HepG2 (cell line): Measurements from ENCODE around the gene OTOP2. TPM values are rescaled to one million over a fixed set of nuclear protein-coding genes. Genes with fewer than 3 reads are reported as not detected.
A peak's percentile ranks its signal among the peaks of the same experiment; 100 is the strongest.

Experiments used
- ATAC-seq: fragments of 200-7000 bp; cut with Tn5 transposase; 3 replicates; pipeline ENCODE4 v1.9.1; 2020; ENCODE audit warnings: mild to moderate bottlenecking, moderate library complexity
- BruUV-seq: library from RNA; stranded (reverse); fragments of 400-500 nt; replicated peaks from 2 replicates; lab custom pipeline; 2021; lab: Mats Ljungman, UMichigan
- CTCF ChIA-PET: fragments of 300-600 bp; formaldehyde crosslinking; extraction: SDS; loops from one replicate; lab custom pipeline; 2021; ENCODE audit warnings: low total read pairs, inconsistent platforms, low intra/inter-chr PET ratio; lab: Yijun Ruan, JAX
- POLR2A ChIA-PET: fragments of 350-600 bp; sonication (Branson Sonifier 250); formaldehyde crosslinking; loops from one replicate; lab custom pipeline; 2020; ENCODE audit warnings: antibody characterized with exemption, inconsistent platforms; lab: Yijun Ruan, JAX
- DNase-seq: peaks from one replicate; pipeline ENCODE4 v3.0.0-alpha.2; 2015; ENCODE audit warnings: low spot score
- FAIRE-seq: peaks from 3 replicates; lab custom pipeline; 2011; peaks lifted over from hg19 to GRCh38; lab: Jason Lieb, UNC
- H2AFZ ChIP-seq: one replicate; pipeline ENCODE4 v1.6.1; 2011; ENCODE audit warnings: low read length, inconsistent platforms
- H3K27ac ChIP-seq: fragments of 300-600 bp; 3 replicates; pipeline ENCODE4 v1.8.0; 2011; ENCODE audit warnings: mixed run types, mild to moderate bottlenecking, mixed read lengths, low read length, inconsistent platforms; ENCODE audit not compliant: insufficient read depth; ENCODE audit errors: extremely low read length
- H3K27me3 ChIP-seq, 2 experiments: fragments of 200-600 bp in 1 of 2; 2 replicates in 1 of 2; 3 replicates in 1 of 2; pipeline versions ENCODE4 v1.6.0 to v1.8.0; 2011; ENCODE audit warnings: low read length in 2 of 2, mild to moderate bottlenecking in 2 of 2, moderate library complexity in 2 of 2, inconsistent platforms in 1 of 2; ENCODE audit not compliant: insufficient read depth in 2 of 2, control insufficient read depth in 1 of 2
- H3K36me3 ChIP-seq, 2 experiments: fragments of 200-600 bp in 1 of 2; replicated peaks in 1 of 2; 2 replicates in 1 of 2; 3 replicates in 1 of 2; pipeline versions ENCODE4 v1.5.1 to v1.8.0; 2011; ENCODE audit warnings: low read length in 2 of 2, inconsistent platforms in 1 of 2; ENCODE audit not compliant: insufficient read depth in 2 of 2, control insufficient read depth in 1 of 2
- H3K4me1 ChIP-seq: 2 replicates; pipeline ENCODE4 v1.5.1; 2012; ENCODE audit warnings: low read length, inconsistent platforms; ENCODE audit not compliant: insufficient read depth
- H3K4me2 ChIP-seq: 2 replicates; pipeline ENCODE4 v1.6.0; 2011; ENCODE audit warnings: low read depth, low read length, inconsistent platforms
- H3K4me3 ChIP-seq, 3 experiments: fragments of 200-600 bp in 1 of 3; sonication (generic), shearing (Covaris generic) in 1 of 3; replicated peaks in 1 of 3; 2 replicates each; pipeline ENCODE4 v1.5.1; 2011 to 2016; ENCODE audit warnings: low read length in 3 of 3, inconsistent platforms in 2 of 3, low read depth in 2 of 3, mild to moderate bottlenecking in 2 of 3, control low read depth in 1 of 3, mixed read lengths in 1 of 3; ENCODE audit not compliant: insufficient read depth in 1 of 3
- H3K79me2 ChIP-seq: one replicate; pipeline ENCODE4 v1.6.1; 2011; ENCODE audit warnings: low read length, inconsistent platforms; ENCODE audit not compliant: insufficient read depth
- H3K9ac ChIP-seq: 2 replicates; pipeline ENCODE4 v1.6.0; 2011; ENCODE audit warnings: mild to moderate bottlenecking, low read depth, low read length, inconsistent platforms; ENCODE audit not compliant: insufficient read depth
- H3K9me3 ChIP-seq: 2 replicates; pipeline ENCODE4 v1.5.1; 2012; ENCODE audit warnings: mild to moderate bottlenecking, low read length
- H4K20me1 ChIP-seq: 2 replicates; pipeline ENCODE4 v1.6.0; 2011; ENCODE audit warnings: inconsistent platforms, mild to moderate bottlenecking, low read length, moderate library complexity; ENCODE audit not compliant: insufficient read depth
- GFI1 ChIP-seq: sonication (generic); formaldehyde crosslinking; IDR thresholded peaks from 2 replicates; pipeline ENCODE4 v1.5.0; 2020; ENCODE audit warnings: missing genetic modification reagents, mild to moderate bottlenecking, borderline replicate concordance
- KDM2A ChIP-seq: sonication (generic); formaldehyde crosslinking; IDR thresholded peaks from 2 replicates; pipeline ENCODE4 v1.4.0; 2020; ENCODE audit warnings: low read depth, missing genetic modification reagents, borderline replicate concordance
- RAD51 ChIP-seq: fragments of 450-650 bp; IDR thresholded peaks from 2 replicates; pipeline ENCODE4 v1.6.1; 2016; ENCODE audit warnings: borderline replicate concordance
- RORA ChIP-seq: sonication (generic); formaldehyde crosslinking; IDR thresholded peaks from 2 replicates; pipeline ENCODE4 v1.5.0; 2020; ENCODE audit warnings: mild to moderate bottlenecking, missing genetic modification reagents, moderate library complexity
- SMC3 ChIP-seq: IDR thresholded peaks from 2 replicates; pipeline ENCODE4 v1.6.1; 2011; ENCODE audit warnings: low read length, improper control_type of control experiment
- SNAI1 ChIP-seq: sonication (generic); formaldehyde crosslinking; IDR thresholded peaks from 2 replicates; pipeline ENCODE4 v1.5.0; 2020; ENCODE audit warnings: mild to moderate bottlenecking, missing genetic modification reagents, borderline replicate concordance
- TAF1 ChIP-seq: sonication (generic); formaldehyde crosslinking; IDR thresholded peaks from 2 replicates; pipeline ENCODE4 v1.4.0; 2020; ENCODE audit warnings: missing genetic modification reagents
- TMF1 ChIP-seq: sonication (generic); formaldehyde crosslinking; IDR thresholded peaks from 2 replicates; pipeline ENCODE4 v1.8.1; 2022; ENCODE audit warnings: low read depth, missing genetic modification reagents
- XRCC5 ChIP-seq: fragments of 200-400 bp; formaldehyde crosslinking; optimal IDR thresholded peaks from 2 replicates; pipeline ENCODE3; 2017; ENCODE audit warnings: mild to moderate bottlenecking, low read length
- ZMAT3 ChIP-seq: sonication (generic); formaldehyde crosslinking; conservative IDR thresholded peaks from 2 replicates; pipeline ENCODE4 v1.7.0; 2021; ENCODE audit warnings: missing genetic modification reagents
- ZMYM3 ChIP-seq: sonication (generic); formaldehyde crosslinking; IDR thresholded peaks from 2 replicates; pipeline ENCODE4 v1.5.1; 2020; ENCODE audit warnings: mild to moderate bottlenecking, missing genetic modification reagents
- ZNF138 ChIP-seq: sonication (generic); formaldehyde crosslinking; IDR thresholded peaks from 2 replicates; pipeline ENCODE4 v1.5.0; 2020; ENCODE audit warnings: mild to moderate bottlenecking, low read depth, missing genetic modification reagents
- ZNF274 ChIP-seq: sonication (generic); formaldehyde crosslinking; IDR thresholded peaks from 2 replicates; pipeline ENCODE4 v1.5.1; 2020; ENCODE audit warnings: mild to moderate bottlenecking, missing genetic modification reagents
- ZNF484 ChIP-seq: sonication (generic); formaldehyde crosslinking; IDR thresholded peaks from 2 replicates; pipeline ENCODE4 v1.5.1; 2020; ENCODE audit warnings: mild to moderate bottlenecking, low read depth, missing genetic modification reagents, borderline replicate concordance
- ZNF660 ChIP-seq: sonication (generic); formaldehyde crosslinking; IDR thresholded peaks from 2 replicates; pipeline ENCODE4 v1.5.1; 2020; ENCODE audit warnings: mild to moderate bottlenecking, low read depth, missing genetic modification reagents, borderline replicate concordance
- ZNF724P ChIP-seq: sonication (generic); formaldehyde crosslinking; IDR thresholded peaks from 2 replicates; pipeline ENCODE4 v1.8.0; 2022; ENCODE audit warnings: missing genetic modification reagents, borderline replicate concordance
- WGBS: methylation state at CpG from one replicate; pipeline ENCODE4 v1.1.6; 2017; ENCODE audit warnings: low lambda C conversion rate; 5-methylcytosine and 5-hydroxymethylcytosine counted together
- in situ Hi-C: cut with HindIII; loops from 2 replicates; pipeline ENCODE4 v1.10.0; 2017; ENCODE audit warnings: low pct_unique_long_range_greater_than_20kb; ENCODE audit not compliant: extremely low pct_ligation_motif_present
- intact Hi-C: fragments of 100-400 bp; cut with micrococcal nuclease; formaldehyde crosslinking; loops from one replicate; pipeline ENCODE4 v1.10.0; 2022; ENCODE audit not compliant: unreplicated experiment
- polyA plus RNA-seq, 8 experiments: library from polyadenylated mRNA; depleted of rRNA in 3 of 8; stranded (reverse) in 7 of 8; unstranded in 1 of 8; fragments of >200 nt; fragmentation: Illumina TruSeq in 4 of 8; extraction: Trizol in 4 of 8; gene quantifications; 2 replicates each; pipeline versions ENCODE4 v1.2.1 to v1.2.3, GENCODE V29; 2011 to 2016; ENCODE audit warnings: low read depth in 4 of 8, missing spikeins in 1 of 8, mixed read lengths in 1 of 8; ENCODE audit not compliant: insufficient read depth in 1 of 8
- total RNA-seq, 5 experiments: library from RNA; depleted of rRNA; stranded (reverse); fragments of >200 nt; fragmentation: Illumina TruSeq; extraction: Trizol; gene quantifications; 2 replicates each; pipeline ENCODE4 v1.2.3, GENCODE V29; 2016; ENCODE audit warnings: low read depth in 1 of 5
- TF ChIP-seq, protein P1 (sequence below): sonication (generic); formaldehyde crosslinking; IDR thresholded peaks from 2 replicates; pipeline ENCODE4 v1.8.0; 2022; ENCODE audit warnings: mild to moderate bottlenecking, missing genetic modification reagents; ENCODE audit not compliant: insufficient replicate concordance
- TF ChIP-seq, protein P2 (sequence below): sonication (generic); formaldehyde crosslinking; IDR thresholded peaks from 2 replicates; pipeline ENCODE4 v1.5.1; 2020; ENCODE audit warnings: mild to moderate bottlenecking, missing genetic modification reagents, moderate library complexity
- TF ChIP-seq, protein P3 (sequence below): IDR thresholded peaks from 2 replicates; pipeline ENCODE4 v1.6.1; 2016; ENCODE audit warnings: control low read depth

Gene OTOP2
- total and polyA plus RNA-seq, 2 of the 13 experiments (the other 11 are each of a cell fraction or from before 2014, with no cell fraction given), result not detected

DNA sequence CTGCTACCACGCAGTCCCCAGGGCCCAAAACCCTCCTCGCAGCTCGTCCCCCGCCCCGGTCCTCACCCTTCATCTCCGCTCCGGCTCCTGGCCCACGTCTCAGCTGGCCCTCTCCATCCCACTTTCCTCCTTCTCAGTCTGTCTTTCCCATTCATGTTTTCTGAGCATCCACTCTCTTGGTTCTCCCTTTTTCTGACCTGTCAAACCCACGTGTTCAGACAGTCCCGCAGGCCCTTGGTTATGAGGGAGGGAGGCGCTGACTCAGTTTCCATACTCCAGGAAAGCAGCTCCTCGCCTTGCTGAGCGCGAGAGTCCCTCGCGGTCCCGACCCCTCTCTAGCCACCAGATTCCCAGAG, 48.9 kb downstream of the OTOP2 start:
- ATAC-seq (no peak), FAIRE-seq (no peak), DNase-seq (no peak)
- Histone ChIP-seq H3K79me2 (no peaks in the 10 kb centered on the region), H2AFZ (no peak overlapping the region), H3K27ac (no peak overlapping the region), H3K4me3 (peak overlapping the region; percentile 67 to 83 (median 70); a peak in 5 of 6 replicates), H3K9me3 (no peaks in the 10 kb centered on the region), H4K20me1 (no peaks in the 10 kb centered on the region), H3K4me1 (peaks cover 54% of the 10 kb centered on the region), H3K4me2 (peak overlapping the region; percentile 87), H3K36me3 (no peaks in the 10 kb centered on the region), H3K27me3 (peaks cover 5 to 54% of the 10 kb centered on the region in 2 experiments; a peak in 4 of 5 replicates), H3K9ac (no peak overlapping the region)
- ChIA-PET POLR2A (interaction anchor here (0.8 to 4.7 kb wide), 12 partner anchors 10 to 289 kb away, joined by 3 to 65 read pairs (median 11); partner anchors contain the start of genes CDR2L, FDXR, GGA3 and MRPL58), CTCF (no interaction called here)
- 38% methylated on average over 17 of the region's 17 CpGs for WGBS
- in situ Hi-C loops (no loop called here), intact Hi-C loops (no loop called here)
- no TSS peak for BruUV-seq
- TF ChIP-seq RAD51, result no peak
- TF ChIP-seq SNAI1, result 0 out of 2 replicates have a peak, but pooled peaks have one; percentile 54
- TF ChIP-seq ZNF724P (CRISPR knock-in tag), result 0 out of 2 replicates have a peak, but pooled peaks have one; percentile 60
- no peak for TF ChIP-seq ZNF138 (CRISPR knock-in tag)
- no peak for TF ChIP-seq TAF1 (CRISPR knock-in tag)
- TF ChIP-seq RORA (CRISPR knock-in tag), result no peak
- TF ChIP-seq ZNF660 (CRISPR knock-in tag), result no peak
- TF ChIP-seq XRCC5, result peak; percentile 18
- TF ChIP-seq GFI1 (CRISPR knock-in tag), result no peak
- TF ChIP-seq ZMAT3 (CRISPR knock-in tag), result no peak
- TF ChIP-seq TMF1, result 0 out of 2 replicates have a peak, but pooled peaks have one; percentile 47
- TF ChIP-seq, protein P1, sequence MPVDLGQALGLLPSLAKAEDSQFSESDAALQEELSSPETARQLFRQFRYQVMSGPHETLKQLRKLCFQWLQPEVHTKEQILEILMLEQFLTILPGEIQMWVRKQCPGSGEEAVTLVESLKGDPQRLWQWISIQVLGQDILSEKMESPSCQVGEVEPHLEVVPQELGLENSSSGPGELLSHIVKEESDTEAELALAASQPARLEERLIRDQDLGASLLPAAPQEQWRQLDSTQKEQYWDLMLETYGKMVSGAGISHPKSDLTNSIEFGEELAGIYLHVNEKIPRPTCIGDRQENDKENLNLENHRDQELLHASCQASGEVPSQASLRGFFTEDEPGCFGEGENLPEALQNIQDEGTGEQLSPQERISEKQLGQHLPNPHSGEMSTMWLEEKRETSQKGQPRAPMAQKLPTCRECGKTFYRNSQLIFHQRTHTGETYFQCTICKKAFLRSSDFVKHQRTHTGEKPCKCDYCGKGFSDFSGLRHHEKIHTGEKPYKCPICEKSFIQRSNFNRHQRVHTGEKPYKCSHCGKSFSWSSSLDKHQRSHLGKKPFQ, result no peak
- no peak for TF ChIP-seq ZNF484 (CRISPR knock-in tag)
- TF ChIP-seq, protein P2, sequence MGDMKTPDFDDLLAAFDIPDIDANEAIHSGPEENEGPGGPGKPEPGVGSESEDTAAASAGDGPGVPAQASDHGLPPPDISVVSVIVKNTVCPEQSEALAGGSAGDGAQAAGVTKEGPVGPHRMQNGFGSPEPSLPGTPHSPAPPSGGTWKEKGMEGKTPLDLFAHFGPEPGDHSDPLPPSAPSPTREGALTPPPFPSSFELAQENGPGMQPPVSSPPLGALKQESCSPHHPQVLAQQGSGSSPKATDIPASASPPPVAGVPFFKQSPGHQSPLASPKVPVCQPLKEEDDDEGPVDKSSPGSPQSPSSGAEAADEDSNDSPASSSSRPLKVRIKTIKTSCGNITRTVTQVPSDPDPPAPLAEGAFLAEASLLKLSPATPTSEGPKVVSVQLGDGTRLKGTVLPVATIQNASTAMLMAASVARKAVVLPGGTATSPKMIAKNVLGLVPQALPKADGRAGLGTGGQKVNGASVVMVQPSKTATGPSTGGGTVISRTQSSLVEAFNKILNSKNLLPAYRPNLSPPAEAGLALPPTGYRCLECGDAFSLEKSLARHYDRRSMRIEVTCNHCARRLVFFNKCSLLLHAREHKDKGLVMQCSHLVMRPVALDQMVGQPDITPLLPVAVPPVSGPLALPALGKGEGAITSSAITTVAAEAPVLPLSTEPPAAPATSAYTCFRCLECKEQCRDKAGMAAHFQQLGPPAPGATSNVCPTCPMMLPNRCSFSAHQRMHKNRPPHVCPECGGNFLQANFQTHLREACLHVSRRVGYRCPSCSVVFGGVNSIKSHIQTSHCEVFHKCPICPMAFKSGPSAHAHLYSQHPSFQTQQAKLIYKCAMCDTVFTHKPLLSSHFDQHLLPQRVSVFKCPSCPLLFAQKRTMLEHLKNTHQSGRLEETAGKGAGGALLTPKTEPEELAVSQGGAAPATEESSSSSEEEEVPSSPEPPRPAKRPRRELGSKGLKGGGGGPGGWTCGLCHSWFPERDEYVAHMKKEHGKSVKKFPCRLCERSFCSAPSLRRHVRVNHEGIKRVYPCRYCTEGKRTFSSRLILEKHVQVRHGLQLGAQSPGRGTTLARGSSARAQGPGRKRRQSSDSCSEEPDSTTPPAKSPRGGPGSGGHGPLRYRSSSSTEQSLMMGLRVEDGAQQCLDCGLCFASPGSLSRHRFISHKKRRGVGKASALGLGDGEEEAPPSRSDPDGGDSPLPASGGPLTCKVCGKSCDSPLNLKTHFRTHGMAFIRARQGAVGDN, result peak; percentile 65
- TF ChIP-seq KDM2A (CRISPR knock-in tag), result 0 out of 2 replicates have a peak, but pooled peaks have one; percentile 21
- TF ChIP-seq ZNF274 (CRISPR knock-in tag), result no peak
- no peak for TF ChIP-seq SMC3
- 0 out of 2 replicates have a peak, but pooled peaks have one; percentile 8 for TF ChIP-seq ZMYM3 (CRISPR knock-in tag)
- TF ChIP-seq, protein P3, sequence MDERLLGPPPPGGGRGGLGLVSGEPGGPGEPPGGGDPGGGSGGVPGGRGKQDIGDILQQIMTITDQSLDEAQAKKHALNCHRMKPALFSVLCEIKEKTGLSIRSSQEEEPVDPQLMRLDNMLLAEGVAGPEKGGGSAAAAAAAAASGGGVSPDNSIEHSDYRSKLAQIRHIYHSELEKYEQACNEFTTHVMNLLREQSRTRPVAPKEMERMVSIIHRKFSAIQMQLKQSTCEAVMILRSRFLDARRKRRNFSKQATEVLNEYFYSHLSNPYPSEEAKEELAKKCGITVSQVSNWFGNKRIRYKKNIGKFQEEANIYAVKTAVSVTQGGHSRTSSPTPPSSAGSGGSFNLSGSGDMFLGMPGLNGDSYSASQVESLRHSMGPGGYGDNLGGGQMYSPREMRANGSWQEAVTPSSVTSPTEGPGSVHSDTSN, result no peak
